KMS-11 (cell line): ENCODE data around the gene CSNK1A1.
"Not testable (repeated sequence)": the region's sequence is repeated elsewhere in the genome, so short reads cannot be mapped to it uniquely, and the experiment has no call there.

Experiments
- H2AFZ ChIP-seq: fragments of 200-600 bp; sonication (generic); 2 replicates; pipeline ENCODE4 v1.6.1; 2016; ENCODE audit warnings: antibody characterized with exemption, mixed run types, low read depth
- H3K27ac ChIP-seq: fragments of 200-600 bp; sonication (generic); 2 replicates; pipeline ENCODE4 v1.6.1; 2016; ENCODE audit warnings: mild to moderate bottlenecking, mixed run types
- H3K27me3 ChIP-seq: fragments of 200-600 bp; sonication (generic); 2 replicates; pipeline ENCODE4 v1.6.1; 2017; ENCODE audit warnings: mild to moderate bottlenecking, low read depth, mixed run types, moderate library complexity; ENCODE audit not compliant: insufficient read depth
- H3K36me3 ChIP-seq: fragments of 200-600 bp; sonication (generic); 2 replicates; pipeline ENCODE4 v1.6.1; 2017; ENCODE audit warnings: mild to moderate bottlenecking, mixed run types; ENCODE audit not compliant: insufficient read depth
- H3K4me1 ChIP-seq: fragments of 200-600 bp; sonication (generic); 2 replicates; pipeline ENCODE4 v1.6.1; 2016; ENCODE audit warnings: mild to moderate bottlenecking, low read depth, mixed run types; ENCODE audit not compliant: poor library complexity, severe bottlenecking
- H3K4me2 ChIP-seq: fragments of 200-600 bp; sonication (generic); 2 replicates; pipeline ENCODE4 v1.7.0; 2016; ENCODE audit warnings: mild to moderate bottlenecking, mixed run types
- H3K4me3 ChIP-seq: fragments of 200-600 bp; sonication (generic); IDR thresholded peaks from 2 replicates; pipeline ENCODE4 v1.6.1; 2017; ENCODE audit warnings: low read depth, low read length, mixed read lengths; ENCODE audit not compliant: insufficient read depth
- H3K79me2 ChIP-seq: fragments of 200-600 bp; sonication (generic); 2 replicates; pipeline ENCODE4 v1.6.1; 2016; ENCODE audit warnings: low read depth, mixed run types; ENCODE audit not compliant: insufficient read depth
- H3K9ac ChIP-seq: fragments of 200-600 bp; sonication (generic); 2 replicates; pipeline ENCODE4 v1.6.1; 2016; ENCODE audit warnings: mild to moderate bottlenecking, mixed run types
- H4K20me1 ChIP-seq: fragments of 200-600 bp; sonication (generic); 2 replicates; pipeline ENCODE4 v1.6.1; 2016; ENCODE audit warnings: mild to moderate bottlenecking, mixed run types; ENCODE audit not compliant: insufficient read depth
- CTCF ChIP-seq: fragments of 200-600 bp; sonication (generic); conservative IDR thresholded peaks from 2 replicates; pipeline ENCODE4 v1.6.1; 2017; ENCODE audit warnings: low read depth, mild to moderate bottlenecking, antibody characterized with exemption, low read length, moderate library complexity, mixed read lengths

CSNK1A1 gene

GRCh38 chr5:149572170-149572569 lies 20.9 kb upstream of the CSNK1A1 start:
- H3K9ac ChIP-seq = no peak overlapping the region
- H4K20me1 ChIP-seq = no peaks in the 10 kb centered on the region
- no peak overlapping the region for H3K27ac ChIP-seq
- no peaks in the 10 kb centered on the region for H3K4me1 ChIP-seq
- no peak for TF ChIP-seq CTCF
- H3K27me3 ChIP-seq = no peaks in the 10 kb centered on the region
- H2AFZ ChIP-seq = no peak overlapping the region
- no peaks in the 10 kb centered on the region for H3K36me3 ChIP-seq
- H3K4me3 ChIP-seq = no peak overlapping the region
- H3K4me2 ChIP-seq = no peak overlapping the region
- H3K79me2 ChIP-seq = no peaks in the 10 kb centered on the region

DNA sequence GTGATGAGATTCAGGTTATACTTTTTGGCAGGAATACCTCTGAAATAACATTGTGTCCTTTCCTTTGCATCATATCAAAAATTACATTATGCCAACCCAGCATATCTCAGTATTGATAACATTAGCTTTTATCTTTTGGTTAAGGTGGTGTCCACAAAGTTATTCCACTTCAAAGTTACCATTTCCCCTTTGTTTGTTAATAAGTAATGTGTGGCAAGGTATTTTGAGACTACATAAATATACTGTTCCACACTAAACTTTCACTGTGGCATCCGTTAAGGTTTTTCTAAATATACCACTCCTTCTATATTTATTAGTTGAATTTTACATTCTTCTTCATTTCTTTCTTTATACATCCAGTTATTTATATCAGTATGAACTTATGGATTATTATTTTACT lies 16.0 kb upstream of the CSNK1A1 start:
- Histone ChIP-seq H3K4me3 (no peak overlapping the region), H3K79me2 (no peaks in the 10 kb centered on the region), H3K27me3 (no peaks in the 10 kb centered on the region), H3K36me3 (no peaks in the 10 kb centered on the region), H4K20me1 (no peaks in the 10 kb centered on the region), H3K27ac (no peak overlapping the region), H3K4me1 (peaks cover 24% of the 10 kb centered on the region), H2AFZ (no peak overlapping the region), H3K9ac (no peak overlapping the region), H3K4me2 (no peak overlapping the region)
- no peak for TF ChIP-seq CTCF

- H3K27me3 ChIP-seq, H3K4me3 ChIP-seq, H3K27ac ChIP-seq, H3K36me3 ChIP-seq, H3K79me2 ChIP-seq, H4K20me1 ChIP-seq: not testable (repeated sequence)
- Histone ChIP-seq H3K4me1 (peaks cover 41% of the 10 kb centered on the region), H2AFZ (peak overlapping the region; percentile 78; the same call in 1 of the 2 replicates), H3K4me2 (peak overlapping the region; percentile 48; the same call in 1 of the 2 replicates), H3K9ac (peak overlapping the region; percentile 16; the same call in 1 of the 2 replicates)
- peak; percentile 54; the same call in 1 of the 2 replicates for TF ChIP-seq CTCF
Observed at GRCh38 chr5:149564542-149565140, 13.4 kb upstream of the CSNK1A1 start.

DNA sequence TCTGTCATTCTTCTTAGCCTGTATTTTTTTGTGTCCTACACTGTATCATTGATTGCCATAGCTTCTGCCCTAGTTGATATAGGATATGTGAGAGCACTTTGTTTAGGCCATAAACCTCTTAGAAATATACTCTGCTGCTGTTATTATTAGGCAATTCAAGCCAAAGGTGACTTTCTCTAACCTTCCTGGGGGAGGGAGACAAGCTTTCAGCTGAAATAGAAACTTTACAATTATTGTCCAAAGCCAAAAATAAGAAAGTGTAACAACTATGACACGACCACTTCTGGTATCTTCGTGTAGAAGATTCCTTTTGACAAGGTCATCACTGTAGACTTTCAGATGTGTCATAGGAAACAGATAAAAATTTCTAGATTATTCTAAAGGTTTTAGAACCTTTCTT lies 12.2 kb upstream of the CSNK1A1 start:
- H3K4me2 ChIP-seq = peak overlapping the region; percentile 25; the same call in 1 of the 2 replicates
- peaks cover 41% of the 10 kb centered on the region for H3K4me1 ChIP-seq
- 0 out of 2 replicates have a peak overlapping the region, but pooled peaks have one; percentile 22 for H3K27ac ChIP-seq

More for the DNA sequence above, 12.2 kb upstream of the CSNK1A1 start:
- H4K20me1 ChIP-seq = no peaks in the 10 kb centered on the region
- no peak for TF ChIP-seq CTCF
- no peak overlapping the region for H3K9ac ChIP-seq
- no peaks in the 10 kb centered on the region for H3K36me3 ChIP-seq
- H3K4me3 ChIP-seq = no peak overlapping the region
- H2AFZ ChIP-seq = peak overlapping the region; percentile 47; the same call in 1 of the 2 replicates
- no peaks in the 10 kb centered on the region for H3K27me3 ChIP-seq
- H3K79me2 ChIP-seq = no peaks in the 10 kb centered on the region
